Measurements from ENCODE around the gene MAGEA10.

GRCh38 chrX:152137771-152138387, 498 bp downstream of the MAGEA10 start:
- TF ChIP-seq CTCF (IDR thresholded peaks at IDR 0.05) (no peak), POLR2A (IDR thresholded peaks at IDR 0.05) (no peak)

Data from lower leg skin (tissue), 3 donors.